HG03354 (cell line): ENCODE results near the gene PRDM16.
"Not testable (repeated sequence)": the region's sequence is repeated elsewhere in the genome, so short reads cannot be mapped to it uniquely, and the experiment has no call there.

Experiments
- ATAC-seq: cut with Tn5 transposase; IDR thresholded peaks from one replicate; pipeline ENCODE4 v1.9.1; 2021; ENCODE audit warnings: mild to moderate bottlenecking; ENCODE audit not compliant: unreplicated experiment, poor library complexity, severe bottlenecking

Gene PRDM16

GRCh38 chr1:3229081-3229725, 160.2 kb downstream of the PRDM16 start:
- no peak for ATAC-seq

- no peak for ATAC-seq
Measured at GRCh38 chr1:3230553-3230952, 161.6 kb downstream of the PRDM16 start.

- ATAC-seq: no peak
Measured at GRCh38 chr1:3231245-3231644, 162.2 kb downstream of the PRDM16 start.

GRCh38 chr1:3231826-3232225, 162.8 kb downstream of the PRDM16 start:
- no peak for ATAC-seq

GRCh38 chr1:3233031-3233430, 164.0 kb downstream of the PRDM16 start:
- no peak for ATAC-seq

GRCh38 chr1:3233551-3233950, 164.5 kb downstream of the PRDM16 start:
- ATAC-seq: no peak

- ATAC-seq: no peak
Measured at GRCh38 chr1:3234281-3234680, 165.3 kb downstream of the PRDM16 start.

- ATAC-seq: no peak
Measured at GRCh38 chr1:3234956-3235355, 166.0 kb downstream of the PRDM16 start.

- ATAC-seq: no peak
Measured at GRCh38 chr1:3235496-3235895, 166.5 kb downstream of the PRDM16 start.

GRCh38 chr1:3236361-3236760, 167.4 kb downstream of the PRDM16 start:
- no peak for ATAC-seq

- no peak for ATAC-seq
Measured at GRCh38 chr1:3236955-3237354, 168.0 kb downstream of the PRDM16 start.

GRCh38 chr1:3237570-3237969, 168.6 kb downstream of the PRDM16 start:
- ATAC-seq: no peak

- no peak for ATAC-seq
Measured at GRCh38 chr1:3237994-3238702, 169.1 kb downstream of the PRDM16 start.

GRCh38 chr1:3238703-3239278, 169.8 kb downstream of the PRDM16 start:
- no peak for ATAC-seq

- not testable (repeated sequence) for ATAC-seq
Measured at GRCh38 chr1:3239991-3240390, 171.0 kb downstream of the PRDM16 start.

- ATAC-seq: no peak
Measured at GRCh38 chr1:3240524-3241235, 171.7 kb downstream of the PRDM16 start.

- no peak for ATAC-seq
Measured at GRCh38 chr1:3241236-3241550, 172.2 kb downstream of the PRDM16 start.

- ATAC-seq: no peak
Measured at GRCh38 chr1:3241673-3242407, 172.8 kb downstream of the PRDM16 start.

GRCh38 chr1:3242408-3243260, 173.6 kb downstream of the PRDM16 start:
- no peak for ATAC-seq
